DND-41 (cell line): Measurements from ENCODE around the gene TMEM86B.
A peak's percentile ranks its signal among the peaks of the same experiment; 100 is the strongest.

Source experiments
- ATAC-seq: fragments of 200-7000 bp; cut with Tn5 transposase; 3 replicates; pipeline ENCODE4 v1.9.1; 2021; ENCODE audit warnings: low read depth; ENCODE audit not compliant: insufficient read depth
- DNase-seq: peaks from one replicate; pipeline ENCODE4 v3.0.0-alpha.2; 2020
- H2AFZ ChIP-seq: 2 replicates; pipeline ENCODE4 v1.6.0; 2012; ENCODE audit warnings: low read depth, low read length
- H3K27ac ChIP-seq: 2 replicates; pipeline ENCODE4 v1.5.1; 2012; ENCODE audit warnings: low read length, inconsistent platforms
- H3K27me3 ChIP-seq: fragments of 200-600 bp; sonication (generic); 2 replicates; pipeline ENCODE4 v1.6.0; 2012; ENCODE audit warnings: low read length, mild to moderate bottlenecking, inconsistent platforms; ENCODE audit not compliant: insufficient read depth, poor library complexity
- H3K36me3 ChIP-seq: 2 replicates; pipeline ENCODE4 v1.5.1; 2012; ENCODE audit warnings: low read length, inconsistent platforms; ENCODE audit not compliant: insufficient read depth
- H3K4me1 ChIP-seq: 2 replicates; pipeline ENCODE4 v1.5.1; 2012; ENCODE audit warnings: mild to moderate bottlenecking, low read length; ENCODE audit not compliant: insufficient read depth
- H3K4me2 ChIP-seq: 2 replicates; pipeline ENCODE4 v1.6.0; 2012; ENCODE audit warnings: mild to moderate bottlenecking, moderate library complexity, low read length, inconsistent platforms; ENCODE audit not compliant: insufficient read depth
- H3K4me3 ChIP-seq, 2 experiments: fragments of 200-600 bp in 1 of 2; shearing (Covaris generic) in 1 of 2; 2 replicates each; pipeline ENCODE4 v1.5.1; 2012 to 2016; ENCODE audit warnings: inconsistent platforms in 2 of 2, low read length in 2 of 2, mild to moderate bottlenecking in 2 of 2, low read depth in 1 of 2, moderate library complexity in 1 of 2
- H3K79me2 ChIP-seq: 2 replicates; pipeline ENCODE4 v1.6.0; 2012; ENCODE audit warnings: low read length, inconsistent platforms; ENCODE audit not compliant: insufficient read depth
- H3K9ac ChIP-seq: 2 replicates; pipeline ENCODE4 v1.6.0; 2012; ENCODE audit warnings: low read depth, mild to moderate bottlenecking, inconsistent platforms, low read length, moderate library complexity
- H3K9me3 ChIP-seq: 2 replicates; pipeline ENCODE4 v1.5.1; 2012; ENCODE audit warnings: low read length, moderate library complexity, mild to moderate bottlenecking, inconsistent platforms; ENCODE audit not compliant: insufficient read depth, severe bottlenecking
- H4K20me1 ChIP-seq: 2 replicates; pipeline ENCODE4 v1.6.0; 2012; ENCODE audit warnings: low read length; ENCODE audit not compliant: insufficient read depth
- CTCF ChIP-seq: IDR thresholded peaks from 2 replicates; pipeline ENCODE4 v1.5.1; 2012; ENCODE audit warnings: borderline replicate concordance, low read length, moderate library complexity, mild to moderate bottlenecking; ENCODE audit not compliant: poor library complexity, severe bottlenecking; ENCODE audit errors: extremely low read depth
- EZH2 ChIP-seq: IDR thresholded peaks from 3 replicates; pipeline ENCODE4 v1.6.1; 2012; ENCODE audit warnings: borderline replicate concordance, low read depth, mild to moderate bottlenecking, moderate library complexity, low read length, inconsistent platforms; ENCODE audit not compliant: severe bottlenecking

TMEM86B gene

GRCh38 chr19:55224038-55224665 lies 4.4 kb downstream of the TMEM86B start:
- ATAC-seq (no peak), DNase-seq (no peak)
- Histone ChIP-seq H4K20me1 (peaks cover 55% of the 10 kb centered on the region), H3K9ac (no peak overlapping the region), H3K36me3 (peaks cover 37% of the 10 kb centered on the region), H3K4me3 (no peak overlapping the region), H3K79me2 (no peaks in the 10 kb centered on the region), H3K4me1 (no peaks in the 10 kb centered on the region), H3K27ac (no peak overlapping the region), H3K4me2 (no peak overlapping the region), H3K9me3 (no peaks in the 10 kb centered on the region), H3K27me3 (no peaks in the 10 kb centered on the region), H2AFZ (no peak overlapping the region)
- TF ChIP-seq EZH2 = no peak
- no peak for TF ChIP-seq CTCF

- peaks cover 31% of the 10 kb centered on the region for H3K36me3 ChIP-seq
- no peak overlapping the region for H3K4me3 ChIP-seq
- H4K20me1 ChIP-seq = peaks cover 55% of the 10 kb centered on the region
- TF ChIP-seq CTCF (no peak), EZH2 (no peak)
- H3K4me1 ChIP-seq = no peaks in the 10 kb centered on the region
- no peaks in the 10 kb centered on the region for H3K27me3 ChIP-seq
- H3K27ac ChIP-seq = no peak overlapping the region
- H3K9ac ChIP-seq = no peak overlapping the region
- DNase-seq (no peak), ATAC-seq (0 out of 3 replicates have a peak, but pooled peaks have one; percentile 7)
- no peaks in the 10 kb centered on the region for H3K79me2 ChIP-seq
- H3K9me3 ChIP-seq = no peaks in the 10 kb centered on the region
- H2AFZ ChIP-seq = no peak overlapping the region
- H3K4me2 ChIP-seq = no peak overlapping the region
These were observed 5.1 kb downstream of the TMEM86B start for GRCh38 chr19:55223291-55224037.

GRCh38 chr19:55220525-55220924 lies 8.0 kb downstream of the TMEM86B start:
- H3K4me2 ChIP-seq = no peak overlapping the region
- no peaks in the 10 kb centered on the region for H3K9me3 ChIP-seq
- H3K9ac ChIP-seq = no peak overlapping the region
- no peaks in the 10 kb centered on the region for H3K79me2 ChIP-seq
- DNase-seq (peak; percentile 42), ATAC-seq (no peak; the same call in 2 of the 3 replicates)
- no peaks in the 10 kb centered on the region for H3K27me3 ChIP-seq
- peaks cover 4% of the 10 kb centered on the region for H3K36me3 ChIP-seq
- H4K20me1 ChIP-seq = peaks cover 30% of the 10 kb centered on the region
- no peak overlapping the region for H3K4me3 ChIP-seq
- H3K27ac ChIP-seq = no peak overlapping the region
- no peaks in the 10 kb centered on the region for H3K4me1 ChIP-seq
- TF ChIP-seq CTCF (no peak), EZH2 (no peak)
- H2AFZ ChIP-seq = no peak overlapping the region
